Smooth muscle cell of the coronary artery (primary cell): ENCODE results near the gene WASHC1. TPM values are rescaled to one million over a fixed set of nuclear protein-coding genes. Genes with fewer than 3 reads are reported as not detected.

Experiments
- total RNA-seq: library from RNA; depleted of rRNA; stranded (reverse); fragments of >200 nt; gene quantifications from 2 replicates; pipeline ENCODE4 v1.2.3, GENCODE V29; 2014; ENCODE audit warnings: low replicate concordance

WASHC1 gene, protein sequence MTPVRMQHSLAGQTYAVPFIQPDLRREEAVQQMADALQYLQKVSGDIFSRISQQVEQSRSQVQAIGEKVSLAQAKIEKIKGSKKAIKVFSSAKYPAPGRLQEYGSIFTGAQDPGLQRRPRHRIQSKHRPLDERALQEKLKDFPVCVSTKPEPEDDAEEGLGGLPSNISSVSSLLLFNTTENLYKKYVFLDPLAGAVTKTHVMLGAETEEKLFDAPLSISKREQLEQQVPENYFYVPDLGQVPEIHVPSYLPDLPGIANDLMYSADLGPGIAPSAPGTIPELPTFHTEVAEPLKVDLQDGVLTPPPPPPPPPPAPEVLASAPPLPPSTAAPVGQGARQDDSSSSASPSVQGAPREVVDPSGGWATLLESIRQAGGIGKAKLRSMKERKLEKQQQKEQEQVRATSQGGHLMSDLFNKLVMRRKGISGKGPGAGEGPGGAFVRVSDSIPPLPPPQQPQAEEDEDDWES
- total RNA-seq, result 3.4 and 4.7 TPM in 2 replicates

GRCh38 chr9:29356-29755 lies at the start of gene WASHC1:
TSS of gene WASHC1 (minus strand) at chr9:29456. CDS start at chr9:24999, 4,457 bp downstream.

Other genes starting within 250 kb of the WASHC1 start
- gene FOXD4, start 89.0 kb upstream of the WASHC1 start, total RNA-seq, result 0.08 and 0.23 TPM in 2 replicates
- gene ZNG1A, start 149.6 kb upstream of the WASHC1 start, total RNA-seq, result 59.2 and 68.7 TPM in 2 replicates
- 0.12 TPM in 1 of 2 replicates, not detected in the other for gene DOCK8, start 185.4 kb upstream of the WASHC1 start, total RNA-seq